ENCODE data around the gene NCAM1. TPM values are rescaled to one million over a fixed set of nuclear protein-coding genes. Genes with fewer than 3 reads are reported as not detected.

NCAM1 gene
- total RNA-seq, 2 donors from 2014 or later = 0.60 TPM; not detected in 1

- H3K27me3 Mint-ChIP-seq (ENCODE audit: low read depth) = peaks cover 6% of the 10 kb centered on the region
- H3K9me3 Mint-ChIP-seq = no peaks in the 10 kb centered on the region
- ATAC-seq (replicated peaks in 1 of 2) = no peak
- H3K27ac Mint-ChIP-seq = no peak overlapping the region
- no peaks in the 10 kb centered on the region for H3K36me3 Mint-ChIP-seq (ENCODE audit: insufficient read depth in 2 of 2)
- no peaks in the 10 kb centered on the region for H3K4me1 Mint-ChIP-seq (ENCODE audit: low read depth)
- no peak for DNase-seq
- no peak overlapping the region for H3K4me3 Mint-ChIP-seq
Observed at GRCh38 chr11:113263458-113264259, 302.4 kb downstream of the NCAM1 start.

- H3K4me3 Mint-ChIP-seq = no peak overlapping the region
- no peak for ATAC-seq (replicated peaks in 1 of 2)
- no peaks in the 10 kb centered on the region for H3K4me1 Mint-ChIP-seq (ENCODE audit: low read depth)
- H3K9me3 Mint-ChIP-seq = no peaks in the 10 kb centered on the region
- no peaks in the 10 kb centered on the region for H3K36me3 Mint-ChIP-seq (ENCODE audit: insufficient read depth in 2 of 2)
- H3K27ac Mint-ChIP-seq = no peak overlapping the region
- no peak for DNase-seq
- H3K27me3 Mint-ChIP-seq (ENCODE audit: low read depth) = peaks cover 9% of the 10 kb centered on the region
Observed at GRCh38 chr11:113265362-113265761, 304.1 kb downstream of the NCAM1 start.

- DNase-seq = no peak
- Mint-ChIP-seq H3K27me3 (ENCODE audit: low read depth) (peaks cover 14% of the 10 kb centered on the region), H3K9me3 (no peaks in the 10 kb centered on the region), H3K27ac (no peak overlapping the region), H3K4me3 (no peak overlapping the region), H3K4me1 (ENCODE audit: low read depth) (no peaks in the 10 kb centered on the region), H3K36me3 (ENCODE audit: insufficient read depth in 2 of 2) (no peaks in the 10 kb centered on the region)
- no peak for ATAC-seq (replicated peaks in 1 of 2)
Observed at GRCh38 chr11:113267493-113267892, 306.3 kb downstream of the NCAM1 start.

GRCh38 chr11:113269096-113269495 is 307.9 kb downstream of the NCAM1 start:
- Mint-ChIP-seq H3K36me3 (ENCODE audit: insufficient read depth in 2 of 2) (no peaks in the 10 kb centered on the region), H3K27me3 (ENCODE audit: low read depth) (peaks cover 14% of the 10 kb centered on the region), H3K9me3 (no peaks in the 10 kb centered on the region), H3K27ac (no peak overlapping the region), H3K4me1 (ENCODE audit: low read depth) (no peaks in the 10 kb centered on the region), H3K4me3 (no peak overlapping the region)
- ATAC-seq (replicated peaks in 1 of 2) = no peak
- no peak for DNase-seq

GRCh38 chr11:113269636-113270035 is 308.4 kb downstream of the NCAM1 start:
- H3K4me3 Mint-ChIP-seq = no peak overlapping the region
- no peaks in the 10 kb centered on the region for H3K9me3 Mint-ChIP-seq
- H3K27me3 Mint-ChIP-seq (ENCODE audit: low read depth) = peaks cover 14% of the 10 kb centered on the region
- H3K4me1 Mint-ChIP-seq (ENCODE audit: low read depth) = no peaks in the 10 kb centered on the region
- DNase-seq (no peak), ATAC-seq (replicated peaks in 1 of 2) (no peak)
- H3K36me3 Mint-ChIP-seq (ENCODE audit: insufficient read depth in 2 of 2) = no peaks in the 10 kb centered on the region
- no peak overlapping the region for H3K27ac Mint-ChIP-seq

GRCh38 chr11:113270080-113270479 is 308.9 kb downstream of the NCAM1 start:
- H3K9me3 Mint-ChIP-seq = no peaks in the 10 kb centered on the region
- H3K36me3 Mint-ChIP-seq (ENCODE audit: insufficient read depth in 2 of 2) = no peaks in the 10 kb centered on the region
- no peak for ATAC-seq (replicated peaks in 1 of 2)
- DNase-seq = no peak
- peaks cover 14% of the 10 kb centered on the region for H3K27me3 Mint-ChIP-seq (ENCODE audit: low read depth)
- no peak overlapping the region for H3K4me3 Mint-ChIP-seq
- no peak overlapping the region for H3K27ac Mint-ChIP-seq
- H3K4me1 Mint-ChIP-seq (ENCODE audit: low read depth) = no peaks in the 10 kb centered on the region

- DNase-seq = no peak
- Mint-ChIP-seq H3K27me3 (ENCODE audit: low read depth) (peaks cover 8% of the 10 kb centered on the region), H3K36me3 (ENCODE audit: insufficient read depth in 2 of 2) (no peaks in the 10 kb centered on the region), H3K4me3 (no peak overlapping the region), H3K9me3 (no peaks in the 10 kb centered on the region), H3K4me1 (ENCODE audit: low read depth) (no peaks in the 10 kb centered on the region), H3K27ac (no peak overlapping the region)
- no peak for ATAC-seq (replicated peaks in 1 of 2)
Observed at GRCh38 chr11:113271551-113272245, 310.5 kb downstream of the NCAM1 start.

GRCh38 chr11:113272281-113272680 is 311.1 kb downstream of the NCAM1 start:
- no peak for ATAC-seq (replicated peaks in 1 of 2)
- Mint-ChIP-seq H3K36me3 (ENCODE audit: insufficient read depth in 2 of 2) (no peaks in the 10 kb centered on the region), H3K4me3 (no peak overlapping the region), H3K27me3 (ENCODE audit: low read depth) (peaks cover 8% of the 10 kb centered on the region), H3K4me1 (ENCODE audit: low read depth) (no peaks in the 10 kb centered on the region), H3K9me3 (no peaks in the 10 kb centered on the region), H3K27ac (no peak overlapping the region)
- DNase-seq = no peak

- no peak for DNase-seq
- H3K36me3 Mint-ChIP-seq (ENCODE audit: insufficient read depth in 2 of 2) = no peaks in the 10 kb centered on the region
- ATAC-seq (replicated peaks in 1 of 2) = no peak
- H3K27me3 Mint-ChIP-seq (ENCODE audit: low read depth) = peaks cover 8% of the 10 kb centered on the region
- H3K4me1 Mint-ChIP-seq (ENCODE audit: low read depth) = no peaks in the 10 kb centered on the region
- H3K9me3 Mint-ChIP-seq = no peaks in the 10 kb centered on the region
- H3K27ac Mint-ChIP-seq = no peak overlapping the region
- no peak overlapping the region for H3K4me3 Mint-ChIP-seq
Observed at GRCh38 chr11:113272927-113273615, 311.9 kb downstream of the NCAM1 start.

GRCh38 chr11:113273720-113274119 is 312.5 kb downstream of the NCAM1 start:
- Mint-ChIP-seq H3K36me3 (ENCODE audit: insufficient read depth in 2 of 2) (no peaks in the 10 kb centered on the region), H3K27me3 (ENCODE audit: low read depth) (peaks cover 8% of the 10 kb centered on the region), H3K4me3 (no peak overlapping the region), H3K27ac (no peak overlapping the region), H3K9me3 (no peaks in the 10 kb centered on the region), H3K4me1 (ENCODE audit: low read depth) (no peaks in the 10 kb centered on the region)
- DNase-seq = no peak
- ATAC-seq (replicated peaks in 1 of 2) = no peak

GRCh38 chr11:113274713-113275582 is 313.7 kb downstream of the NCAM1 start:
- Mint-ChIP-seq H3K27ac (no peak overlapping the region), H3K4me3 (no peak overlapping the region), H3K27me3 (ENCODE audit: low read depth) (peaks cover 8% of the 10 kb centered on the region), H3K4me1 (ENCODE audit: low read depth) (no peaks in the 10 kb centered on the region), H3K9me3 (no peaks in the 10 kb centered on the region), H3K36me3 (ENCODE audit: insufficient read depth in 2 of 2) (no peaks in the 10 kb centered on the region)
- DNase-seq (no peak), ATAC-seq (replicated peaks in 1 of 2) (no peak)

- Mint-ChIP-seq H3K27me3 (ENCODE audit: low read depth) (peaks cover 3% of the 10 kb centered on the region), H3K9me3 (no peaks in the 10 kb centered on the region), H3K4me1 (ENCODE audit: low read depth) (no peaks in the 10 kb centered on the region), H3K27ac (no peak overlapping the region), H3K36me3 (ENCODE audit: insufficient read depth in 2 of 2) (no peaks in the 10 kb centered on the region), H3K4me3 (no peak overlapping the region)
- ATAC-seq (replicated peaks in 1 of 2) (no peak), DNase-seq (no peak)
Observed at GRCh38 chr11:113275602-113276001, 314.4 kb downstream of the NCAM1 start.
